K562 (cell line): ENCODE data around the gene OBSCN. TPM values are rescaled to one million over a fixed set of nuclear protein-coding genes. Genes with fewer than 3 reads are reported as not detected.
A peak's percentile ranks its signal among the peaks of the same experiment; 100 is the strongest.

Experiments
- ARID1B ChIP-seq: fragments of 450-650 bp; IDR thresholded peaks from 2 replicates; pipeline ENCODE4 v1.6.1; 2016; ENCODE audit warnings: antibody characterized with exemption, mild to moderate bottlenecking, inconsistent platforms
- CBX3 ChIP-seq, 2 experiments: IDR thresholded peaks; 1 replicate in 1 of 2; 2 replicates in 1 of 2; pipeline ENCODE4 v1.6.1; 2012; ENCODE audit warnings: inconsistent platforms in 2 of 2, low read length in 2 of 2, borderline replicate concordance in 1 of 2, control low read depth in 1 of 2
- CXXC5 ChIP-seq: fragments of 250-450 bp; sonication (Bioruptor Pico); IDR thresholded peaks from 2 replicates; pipeline ENCODE4 v1.8.0; 2022; ENCODE audit warnings: inconsistent platforms, mild to moderate bottlenecking, moderate library complexity
- DEAF1 ChIP-seq: fragments of 450-650 bp; formaldehyde crosslinking; IDR thresholded peaks from 2 replicates; pipeline ENCODE4 v1.4.0; 2020; ENCODE audit warnings: mild to moderate bottlenecking, moderate library complexity
- FOXK1 ChIP-seq: sonication (generic); formaldehyde crosslinking; IDR thresholded peaks from 2 replicates; pipeline ENCODE4 v1.8.0; 2022; ENCODE audit warnings: missing genetic modification reagents, mild to moderate bottlenecking, borderline replicate concordance
- HDAC3 ChIP-seq: fragments of 450-650 bp; IDR thresholded peaks from 2 replicates; pipeline ENCODE4 v1.6.1; 2018; ENCODE audit warnings: borderline replicate concordance, mild to moderate bottlenecking, moderate library complexity; ENCODE audit not compliant: partially characterized antibody
- NEUROD1 ChIP-seq: fragments of 150-350 bp; IDR thresholded peaks from 2 replicates; pipeline ENCODE4 v1.6.1; 2014; ENCODE audit warnings: borderline replicate concordance, low read length, low read depth; ENCODE audit not compliant: partially characterized antibody
- PHB ChIP-seq: fragments of 250-450 bp; sonication (Bioruptor Pico); IDR thresholded peaks from 2 replicates; pipeline ENCODE4 v1.5.0; 2021
- RBM39 ChIP-seq: fragments of 200-400 bp; formaldehyde crosslinking; optimal IDR thresholded peaks from 2 replicates; pipeline ENCODE3; 2018; ENCODE audit warnings: low read depth, low read length
- RUNX1 ChIP-seq: sonication (generic); IDR thresholded peaks from 2 replicates; pipeline ENCODE4 v1.6.1; 2016; ENCODE audit warnings: antibody characterized with exemption, low read depth
- SOX6 ChIP-seq: fragments of 450-650 bp; IDR thresholded peaks from 2 replicates; pipeline ENCODE4 v1.6.1; 2014; ENCODE audit warnings: mild to moderate bottlenecking
- SP1 ChIP-seq: sonication (generic); formaldehyde crosslinking; IDR thresholded peaks from 2 replicates; pipeline ENCODE4 v1.8.1; 2022; ENCODE audit warnings: mild to moderate bottlenecking, missing genetic modification reagents
- USF2 ChIP-seq: sonication (generic); formaldehyde crosslinking; IDR thresholded peaks from 2 replicates; pipeline ENCODE4 v1.5.0; 2020; ENCODE audit warnings: missing genetic modification reagents
- polyA plus RNA-seq, 8 experiments: library from polyadenylated mRNA; depleted of rRNA in 4 of 8; stranded (reverse) in 5 of 8; unstranded in 3 of 8; fragments of >200 nt; fragmentation: Nextera tagmentation in 2 of 8; fragmentation: Illumina TruSeq in 1 of 8; extraction: Ambion mirVana in 2 of 8; extraction: Trizol in 1 of 8; gene quantifications; 2 replicates each; pipeline versions ENCODE4 v1.2.1 to v1.2.3, GENCODE V29; 2011 to 2014; ENCODE audit warnings: inconsistent platforms in 1 of 8, missing spikeins in 1 of 8
- total RNA-seq, 7 experiments: library from RNA; depleted of rRNA in 6 of 7; stranded (reverse); fragments of >200 nt in 6 of 7; fragmentation: Illumina TruSeq in 2 of 7; extraction: Trizol in 2 of 7; gene quantifications; 2 replicates each; pipeline versions ENCODE4 v1.2.1 to v1.2.3, GENCODE V29; 2011 to 2021; ENCODE audit warnings: low replicate concordance in 1 of 7
- TF ChIP-seq, protein P1 (sequence below): sonication (generic); formaldehyde crosslinking; IDR thresholded peaks from 2 replicates; pipeline ENCODE4 v1.8.0; 2022; ENCODE audit warnings: missing genetic modification reagents, mild to moderate bottlenecking, borderline replicate concordance
- TF ChIP-seq, protein P2 (sequence below): fragments of 450-650 bp; IDR thresholded peaks from 2 replicates; pipeline ENCODE4 v1.6.1; 2017; ENCODE audit warnings: antibody characterized with exemption, mild to moderate bottlenecking
- TF ChIP-seq, protein P3 (sequence below): fragments of 450-650 bp; formaldehyde crosslinking; IDR thresholded peaks from 2 replicates; pipeline ENCODE4 v1.4.0; 2020; ENCODE audit warnings: mild to moderate bottlenecking

The OBSCN gene
- total and polyA plus RNA-seq, 9 of the 15 experiments (the other 6 are each of a cell fraction or from before 2014, with no cell fraction given): 0.18 to 19.7 (median 3.6) TPM

DNA sequence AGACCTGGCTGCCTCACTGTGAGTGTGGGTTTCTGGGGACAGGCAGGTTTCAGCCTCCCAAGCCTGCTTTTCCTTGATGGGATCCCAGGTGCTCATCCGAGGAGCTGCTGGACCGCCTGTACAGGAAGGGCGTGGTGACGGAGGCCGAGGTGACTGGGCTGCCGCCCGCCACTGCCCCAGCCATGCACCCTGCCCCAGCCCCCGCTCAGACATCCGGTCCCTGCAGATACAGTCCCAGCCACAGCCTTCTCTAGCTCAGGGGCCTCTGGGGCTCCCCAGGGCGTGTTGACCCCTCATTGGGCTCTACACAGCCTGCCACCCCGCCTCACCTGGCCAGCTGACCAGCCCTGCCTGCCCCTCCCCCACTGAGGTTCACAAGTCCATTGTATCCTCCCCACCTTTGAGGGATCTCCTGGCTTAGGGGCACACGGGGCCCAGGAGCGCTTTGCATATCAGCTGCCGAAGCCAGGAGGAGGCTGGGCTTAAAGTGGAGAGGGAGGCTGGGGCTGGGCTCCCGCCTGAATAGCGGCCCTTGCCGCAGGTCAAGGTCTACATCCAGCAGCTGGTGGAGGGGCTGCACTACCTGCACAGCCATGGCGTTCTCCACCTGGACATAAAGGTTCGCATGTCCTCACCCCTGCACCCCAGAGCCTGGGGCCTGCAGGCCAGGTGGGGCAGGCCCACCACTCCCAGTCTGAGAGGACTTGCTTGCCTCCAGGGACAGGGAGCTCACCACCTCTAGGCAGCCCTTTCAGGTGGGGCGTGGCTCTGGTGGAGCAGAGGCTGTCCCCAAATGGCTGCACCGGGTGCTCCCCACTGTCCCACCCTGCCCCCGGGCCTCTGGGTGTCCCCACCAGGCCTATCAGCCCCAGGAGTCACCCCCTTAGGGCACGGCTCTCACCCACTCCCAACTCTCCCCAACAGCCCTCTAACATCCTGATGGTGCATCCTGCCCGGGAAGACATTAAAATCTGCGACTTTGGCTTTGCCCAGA is 160.3 kb downstream of the OBSCN start (continued):
- TF ChIP-seq, protein P1, sequence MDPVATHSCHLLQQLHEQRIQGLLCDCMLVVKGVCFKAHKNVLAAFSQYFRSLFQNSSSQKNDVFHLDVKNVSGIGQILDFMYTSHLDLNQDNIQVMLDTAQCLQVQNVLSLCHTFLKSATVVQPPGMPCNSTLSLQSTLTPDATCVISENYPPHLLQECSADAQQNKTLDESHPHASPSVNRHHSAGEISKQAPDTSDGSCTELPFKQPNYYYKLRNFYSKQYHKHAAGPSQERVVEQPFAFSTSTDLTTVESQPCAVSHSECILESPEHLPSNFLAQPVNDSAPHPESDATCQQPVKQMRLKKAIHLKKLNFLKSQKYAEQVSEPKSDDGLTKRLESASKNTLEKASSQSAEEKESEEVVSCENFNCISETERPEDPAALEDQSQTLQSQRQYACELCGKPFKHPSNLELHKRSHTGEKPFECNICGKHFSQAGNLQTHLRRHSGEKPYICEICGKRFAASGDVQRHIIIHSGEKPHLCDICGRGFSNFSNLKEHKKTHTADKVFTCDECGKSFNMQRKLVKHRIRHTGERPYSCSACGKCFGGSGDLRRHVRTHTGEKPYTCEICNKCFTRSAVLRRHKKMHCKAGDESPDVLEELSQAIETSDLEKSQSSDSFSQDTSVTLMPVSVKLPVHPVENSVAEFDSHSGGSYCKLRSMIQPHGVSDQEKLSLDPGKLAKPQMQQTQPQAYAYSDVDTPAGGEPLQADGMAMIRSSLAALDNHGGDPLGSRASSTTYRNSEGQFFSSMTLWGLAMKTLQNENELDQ (CRISPR knock-in tag): no peak
- TF ChIP-seq CBX3 (IDR thresholded peaks at IDR 0.05; ENCODE audit: borderline replicate concordance in 1 of 2, low read length in 2 of 2) (peak in 1 of 2 experiments; percentile 66; a peak in 2 of 3 replicates), HDAC3 (no peak), SP1 (CRISPR knock-in tag) (peak; percentile 50), ARID1B (peak; percentile 82), FOXK1 (no peak), USF2 (CRISPR knock-in tag) (peak; percentile 17; the same call in 1 of the 2 replicates), DEAF1 (CRISPR knock-in tag) (no peak), RBM39 (no peak), NEUROD1 (peak; percentile 42), RUNX1 (0 out of 2 replicates have a peak, but pooled peaks have one; percentile 50), PHB (peak; percentile 82; the same call in 1 of the 2 replicates), CXXC5 (CRISPR knock-in tag) (peak; percentile 80), SOX6 (peak; percentile 84)
- TF ChIP-seq, protein P2, sequence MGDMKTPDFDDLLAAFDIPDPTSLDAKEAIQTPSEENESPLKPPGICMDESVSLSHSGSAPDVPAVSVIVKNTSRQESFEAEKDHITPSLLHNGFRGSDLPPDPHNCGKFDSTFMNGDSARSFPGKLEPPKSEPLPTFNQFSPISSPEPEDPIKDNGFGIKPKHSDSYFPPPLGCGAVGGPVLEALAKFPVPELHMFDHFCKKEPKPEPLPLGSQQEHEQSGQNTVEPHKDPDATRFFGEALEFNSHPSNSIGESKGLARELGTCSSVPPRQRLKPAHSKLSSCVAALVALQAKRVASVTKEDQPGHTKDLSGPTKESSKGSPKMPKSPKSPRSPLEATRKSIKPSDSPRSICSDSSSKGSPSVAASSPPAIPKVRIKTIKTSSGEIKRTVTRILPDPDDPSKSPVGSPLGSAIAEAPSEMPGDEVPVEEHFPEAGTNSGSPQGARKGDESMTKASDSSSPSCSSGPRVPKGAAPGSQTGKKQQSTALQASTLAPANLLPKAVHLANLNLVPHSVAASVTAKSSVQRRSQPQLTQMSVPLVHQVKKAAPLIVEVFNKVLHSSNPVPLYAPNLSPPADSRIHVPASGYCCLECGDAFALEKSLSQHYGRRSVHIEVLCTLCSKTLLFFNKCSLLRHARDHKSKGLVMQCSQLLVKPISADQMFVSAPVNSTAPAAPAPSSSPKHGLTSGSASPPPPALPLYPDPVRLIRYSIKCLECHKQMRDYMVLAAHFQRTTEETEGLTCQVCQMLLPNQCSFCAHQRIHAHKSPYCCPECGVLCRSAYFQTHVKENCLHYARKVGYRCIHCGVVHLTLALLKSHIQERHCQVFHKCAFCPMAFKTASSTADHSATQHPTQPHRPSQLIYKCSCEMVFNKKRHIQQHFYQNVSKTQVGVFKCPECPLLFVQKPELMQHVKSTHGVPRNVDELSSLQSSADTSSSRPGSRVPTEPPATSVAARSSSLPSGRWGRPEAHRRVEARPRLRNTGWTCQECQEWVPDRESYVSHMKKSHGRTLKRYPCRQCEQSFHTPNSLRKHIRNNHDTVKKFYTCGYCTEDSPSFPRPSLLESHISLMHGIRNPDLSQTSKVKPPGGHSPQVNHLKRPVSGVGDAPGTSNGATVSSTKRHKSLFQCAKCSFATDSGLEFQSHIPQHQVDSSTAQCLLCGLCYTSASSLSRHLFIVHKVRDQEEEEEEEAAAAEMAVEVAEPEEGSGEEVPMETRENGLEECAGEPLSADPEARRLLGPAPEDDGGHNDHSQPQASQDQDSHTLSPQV: 0 out of 2 replicates have a peak, but pooled peaks have one; percentile 82
- TF ChIP-seq, protein P3, sequence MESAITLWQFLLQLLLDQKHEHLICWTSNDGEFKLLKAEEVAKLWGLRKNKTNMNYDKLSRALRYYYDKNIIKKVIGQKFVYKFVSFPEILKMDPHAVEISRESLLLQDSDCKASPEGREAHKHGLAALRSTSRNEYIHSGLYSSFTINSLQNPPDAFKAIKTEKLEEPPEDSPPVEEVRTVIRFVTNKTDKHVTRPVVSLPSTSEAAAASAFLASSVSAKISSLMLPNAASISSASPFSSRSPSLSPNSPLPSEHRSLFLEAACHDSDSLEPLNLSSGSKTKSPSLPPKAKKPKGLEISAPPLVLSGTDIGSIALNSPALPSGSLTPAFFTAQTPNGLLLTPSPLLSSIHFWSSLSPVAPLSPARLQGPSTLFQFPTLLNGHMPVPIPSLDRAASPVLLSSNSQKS (CRISPR knock-in tag): no peak
